ENCODE data around the gene WFDC6. TPM values are rescaled to one million over a fixed set of nuclear protein-coding genes. Genes with fewer than 3 reads are reported as not detected.

WFDC6 gene
- total RNA-seq, 1 donor from 2014 or later = not detected

DNA sequence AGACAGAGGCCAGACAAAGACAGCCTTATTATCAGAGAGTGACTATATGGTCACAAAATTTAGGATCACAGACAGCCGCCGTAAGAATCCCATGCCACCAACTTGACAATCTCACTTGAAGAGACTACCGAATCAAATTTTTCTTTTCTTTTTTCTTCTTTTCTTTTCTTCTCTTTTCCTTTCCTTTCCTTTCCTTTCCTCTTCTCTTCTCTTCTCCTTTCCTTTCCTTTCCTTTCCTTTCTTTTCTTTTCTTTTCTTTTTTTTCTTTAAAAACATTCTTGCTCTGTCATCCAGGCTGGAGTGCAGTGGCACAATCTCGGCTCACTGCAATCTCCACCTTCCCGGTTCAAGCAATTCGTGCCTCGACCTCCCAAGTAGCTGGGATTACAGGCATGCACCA lies 9.1 kb upstream of the WFDC6 start:
- Mint-ChIP-seq H3K27me3 (peaks cover 25% of the 10 kb centered on the region), H3K4me3 (no peak overlapping the region), H3K36me3 (ENCODE audit: low read depth) (no peaks in the 10 kb centered on the region), H3K9me3 (no peaks in the 10 kb centered on the region), H3K27ac (no peak overlapping the region), H3K4me1 (no peaks in the 10 kb centered on the region)
- no peak for DNase-seq
- intact Hi-C loops (cut with micrococcal nuclease) = no loop called here

DNA sequence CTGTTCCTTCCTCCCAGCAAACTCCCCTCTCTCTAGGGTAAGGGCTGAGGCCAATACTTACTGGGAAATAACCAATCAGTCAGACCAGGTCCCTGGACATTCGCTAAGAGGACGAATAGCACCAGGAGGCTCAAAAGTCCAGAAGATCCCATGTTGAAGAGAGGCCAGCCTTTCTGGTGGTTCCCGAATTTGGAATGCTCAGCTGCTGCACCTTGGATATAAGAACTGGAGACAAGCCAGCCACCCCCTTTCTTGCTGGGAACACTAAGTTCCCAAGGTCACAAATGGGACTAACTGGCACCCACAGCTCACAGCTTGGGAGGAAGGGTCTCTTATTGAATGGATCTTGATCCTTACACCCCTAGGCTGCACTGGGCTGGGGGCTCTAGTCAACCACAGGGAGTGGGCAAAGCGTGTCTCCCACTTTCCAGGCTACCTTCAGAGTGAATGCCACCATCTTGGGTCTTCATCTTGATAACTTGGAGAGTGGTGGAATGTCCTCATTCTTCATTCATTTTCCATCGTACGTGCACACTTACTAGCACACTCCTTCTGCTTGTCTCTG lies 8.0 kb upstream of the WFDC6 start, which contains the start of gene EPPIN:
Gene EPPIN, minus strand, starts transcription at position 196 of the 565 bp plus-strand sequence. Its CDS starts 44 bp downstream, at position 152.
- DNase-seq = no peak
- Mint-ChIP-seq H3K4me3 (no peak within 1 kb of the TSS), H3K9me3 (no peaks in the 10 kb centered on the region), H3K27ac (no peak within 1 kb of the TSS), H3K4me1 (no peaks in the 10 kb centered on the region), H3K27me3 (peaks cover 25% of the 10 kb centered on the region), H3K36me3 (ENCODE audit: low read depth) (no peaks in the 10 kb centered on the region)
- intact Hi-C loops (cut with micrococcal nuclease) = no loop called here

DNA sequence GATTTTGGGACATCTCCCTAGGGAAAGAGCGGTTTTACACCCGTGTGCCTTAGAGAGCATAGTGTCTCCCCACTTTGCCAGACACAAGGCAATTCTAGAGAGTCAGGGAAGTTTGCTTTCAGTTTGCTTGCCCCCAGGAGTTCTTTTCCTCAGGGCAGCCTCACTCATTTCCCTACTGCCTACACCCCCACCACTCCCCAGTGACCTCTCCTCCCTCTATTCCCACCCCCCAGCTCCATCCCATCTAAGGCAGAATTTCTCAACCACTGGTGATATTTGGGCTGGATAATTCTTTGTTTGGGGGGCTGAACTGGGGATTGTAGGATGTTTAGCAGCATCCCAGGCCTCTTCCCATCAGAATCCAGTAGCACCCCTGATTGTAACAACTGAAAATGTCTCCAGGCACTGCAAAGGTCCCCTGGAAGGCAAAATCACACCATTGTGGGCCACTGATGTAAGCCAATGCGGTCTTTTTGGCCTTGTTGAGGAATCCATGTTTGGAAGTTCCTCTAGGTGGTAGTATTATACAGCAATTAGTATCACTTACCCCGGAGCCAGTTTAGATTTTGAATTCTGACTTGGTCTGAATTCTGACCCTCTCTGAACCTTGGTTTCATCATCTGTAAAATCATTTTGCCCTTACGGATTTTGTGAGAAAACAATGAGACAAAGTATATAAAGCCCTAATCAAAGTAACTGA lies 6.6 kb upstream of the WFDC6 start:
- H3K36me3 Mint-ChIP-seq (ENCODE audit: low read depth) = no peaks in the 10 kb centered on the region
- no peaks in the 10 kb centered on the region for H3K4me1 Mint-ChIP-seq
- peaks cover 25% of the 10 kb centered on the region for H3K27me3 Mint-ChIP-seq
- intact Hi-C loops (cut with micrococcal nuclease) = loop anchor here (1.0 kb wide), 1 partner anchor 225 kb away; no protein-coding TSS in a partner anchor
- no peaks in the 10 kb centered on the region for H3K9me3 Mint-ChIP-seq
- H3K4me3 Mint-ChIP-seq = no peak overlapping the region
- H3K27ac Mint-ChIP-seq = no peak overlapping the region
- no peak for DNase-seq

DNA sequence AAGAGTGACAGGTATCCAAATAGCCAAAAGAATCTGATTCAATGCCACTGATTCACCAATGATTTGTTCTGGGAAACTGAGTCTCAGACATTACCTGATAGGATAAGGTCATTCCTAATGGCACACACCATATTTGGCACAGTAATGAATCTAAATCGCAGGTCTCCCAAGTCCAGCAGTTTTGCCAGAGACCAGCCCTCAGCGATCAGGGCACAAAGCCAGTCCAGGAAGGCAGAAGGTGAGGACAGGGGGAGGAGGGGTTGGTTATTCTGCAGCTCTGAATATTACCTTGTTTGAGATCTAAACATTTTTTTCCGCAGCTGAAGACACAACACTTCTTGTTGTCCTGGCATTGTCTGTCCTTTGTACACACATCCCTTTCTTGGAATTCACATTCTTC lies 6.1 kb upstream of the WFDC6 start:
- intact Hi-C loops (cut with micrococcal nuclease) = no loop called here
- Mint-ChIP-seq H3K4me1 (no peaks in the 10 kb centered on the region), H3K4me3 (no peak overlapping the region), H3K36me3 (ENCODE audit: low read depth) (no peaks in the 10 kb centered on the region), H3K9me3 (no peaks in the 10 kb centered on the region), H3K27me3 (peaks cover 24% of the 10 kb centered on the region), H3K27ac (no peak overlapping the region)
- no peak for DNase-seq

DNA sequence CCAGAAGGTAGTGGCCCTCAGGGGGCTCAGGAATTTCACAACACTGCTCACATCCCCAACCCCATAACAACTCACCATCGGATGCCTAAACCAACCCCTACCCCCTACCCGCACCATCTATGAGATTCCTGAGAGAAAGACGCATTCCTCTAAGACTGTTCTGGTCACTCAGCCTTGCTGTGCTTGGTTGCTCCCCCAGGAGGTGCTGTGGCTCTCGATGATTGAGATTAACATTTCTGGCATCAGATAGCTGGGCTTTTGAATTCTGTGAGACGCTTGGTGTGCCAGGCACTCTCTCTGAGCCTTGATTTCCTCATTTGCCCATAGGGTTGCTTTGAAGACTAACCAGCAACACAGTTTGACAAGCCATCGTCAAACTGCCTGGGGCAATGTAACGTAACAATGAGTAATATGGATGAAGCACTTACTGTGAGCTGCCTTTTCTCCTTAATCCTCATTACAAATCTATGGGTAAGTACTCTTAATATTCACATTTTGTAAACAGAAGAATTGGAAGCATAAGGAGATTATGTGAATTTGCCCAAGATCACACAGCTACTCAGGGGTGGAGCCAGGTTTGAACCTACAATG lies 978 bp downstream of the WFDC6 start:
- no peaks in the 10 kb centered on the region for H3K4me1 Mint-ChIP-seq
- H3K27me3 Mint-ChIP-seq = peaks cover 5% of the 10 kb centered on the region
- no peaks in the 10 kb centered on the region for H3K36me3 Mint-ChIP-seq (ENCODE audit: low read depth)
- no peak overlapping the region for H3K27ac Mint-ChIP-seq
- H3K4me3 Mint-ChIP-seq = no peak overlapping the region
- no peaks in the 10 kb centered on the region for H3K9me3 Mint-ChIP-seq
- intact Hi-C loops (cut with micrococcal nuclease) = no loop called here
- DNase-seq = no peak

DNA sequence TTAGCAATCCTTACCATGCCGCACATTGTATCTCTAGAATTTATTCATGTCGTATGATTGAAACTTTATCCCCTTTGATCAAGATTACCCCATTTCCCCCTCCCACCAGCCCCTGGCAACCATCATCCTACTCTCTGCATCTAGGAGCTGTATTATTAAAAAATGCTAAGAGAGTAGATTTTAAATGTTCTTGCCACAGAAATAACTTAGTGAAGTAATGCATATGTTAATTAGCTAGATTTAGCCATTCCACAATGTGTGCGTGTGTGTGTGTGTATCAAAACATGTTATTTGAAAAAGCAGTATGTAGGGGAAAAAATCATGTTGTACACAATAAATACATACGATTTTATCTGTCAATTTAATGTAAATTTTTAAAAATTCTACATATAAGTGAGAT lies 12.0 kb downstream of the WFDC6 start:
- Mint-ChIP-seq H3K27ac (no peak overlapping the region), H3K36me3 (ENCODE audit: low read depth) (no peaks in the 10 kb centered on the region), H3K4me3 (no peak overlapping the region), H3K9me3 (no peaks in the 10 kb centered on the region), H3K4me1 (no peaks in the 10 kb centered on the region), H3K27me3 (peaks cover 29% of the 10 kb centered on the region)
- intact Hi-C loops (cut with micrococcal nuclease) = no loop called here
- no peak for DNase-seq

DNA sequence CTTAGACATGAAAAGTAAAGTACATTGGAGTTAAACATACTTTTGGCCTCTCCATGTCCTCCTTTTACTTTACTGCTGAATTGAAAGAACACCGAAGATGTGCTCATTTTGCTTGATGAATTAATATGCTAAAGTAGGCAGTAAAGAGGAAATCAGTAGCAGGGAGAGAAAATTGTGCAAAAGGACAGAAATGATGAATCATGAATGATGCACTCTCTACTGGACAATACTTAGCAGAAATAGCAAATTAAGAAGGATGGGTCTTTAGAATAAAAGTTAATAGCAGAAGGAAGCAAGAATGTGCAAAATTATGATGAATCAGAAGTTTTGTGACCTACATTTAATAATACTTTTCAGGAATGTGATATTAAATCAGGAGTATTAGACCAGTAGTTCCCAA lies 15.5 kb downstream of the WFDC6 start:
- no peaks in the 10 kb centered on the region for H3K9me3 Mint-ChIP-seq
- H3K4me3 Mint-ChIP-seq = no peak overlapping the region
- H3K4me1 Mint-ChIP-seq = no peaks in the 10 kb centered on the region
- H3K27me3 Mint-ChIP-seq = peaks cover 31% of the 10 kb centered on the region
- H3K36me3 Mint-ChIP-seq (ENCODE audit: low read depth) = no peaks in the 10 kb centered on the region
- intact Hi-C loops (cut with micrococcal nuclease) = no loop called here
- DNase-seq = no peak
- H3K27ac Mint-ChIP-seq = no peak overlapping the region

DNA sequence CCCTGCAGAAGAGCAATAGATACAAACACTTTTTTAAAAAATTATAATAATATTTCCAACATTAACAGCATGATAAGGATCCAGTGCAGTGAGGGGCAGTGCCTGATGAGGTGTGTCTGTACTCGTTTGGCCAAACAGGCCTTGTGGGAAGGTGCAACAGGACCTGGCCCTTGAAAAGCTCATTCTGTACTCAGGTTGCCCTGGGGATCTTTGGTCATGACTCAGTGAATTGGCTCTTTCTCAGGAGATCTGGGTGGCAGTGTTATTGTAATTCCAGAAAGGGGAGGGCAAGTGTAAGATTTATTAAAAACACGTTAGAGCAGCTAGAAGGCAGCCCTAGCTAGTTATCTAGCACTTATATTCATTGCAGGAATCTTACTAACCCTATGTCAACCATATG lies 21.0 kb downstream of the WFDC6 start:
- intact Hi-C loops (cut with micrococcal nuclease) = no loop called here
- H3K27ac Mint-ChIP-seq = no peak overlapping the region
- H3K36me3 Mint-ChIP-seq (ENCODE audit: low read depth) = no peaks in the 10 kb centered on the region
- no peak overlapping the region for H3K4me3 Mint-ChIP-seq
- DNase-seq = no peak
- no peaks in the 10 kb centered on the region for H3K9me3 Mint-ChIP-seq
- H3K4me1 Mint-ChIP-seq = no peaks in the 10 kb centered on the region
- H3K27me3 Mint-ChIP-seq = peaks cover 19% of the 10 kb centered on the region

DNA sequence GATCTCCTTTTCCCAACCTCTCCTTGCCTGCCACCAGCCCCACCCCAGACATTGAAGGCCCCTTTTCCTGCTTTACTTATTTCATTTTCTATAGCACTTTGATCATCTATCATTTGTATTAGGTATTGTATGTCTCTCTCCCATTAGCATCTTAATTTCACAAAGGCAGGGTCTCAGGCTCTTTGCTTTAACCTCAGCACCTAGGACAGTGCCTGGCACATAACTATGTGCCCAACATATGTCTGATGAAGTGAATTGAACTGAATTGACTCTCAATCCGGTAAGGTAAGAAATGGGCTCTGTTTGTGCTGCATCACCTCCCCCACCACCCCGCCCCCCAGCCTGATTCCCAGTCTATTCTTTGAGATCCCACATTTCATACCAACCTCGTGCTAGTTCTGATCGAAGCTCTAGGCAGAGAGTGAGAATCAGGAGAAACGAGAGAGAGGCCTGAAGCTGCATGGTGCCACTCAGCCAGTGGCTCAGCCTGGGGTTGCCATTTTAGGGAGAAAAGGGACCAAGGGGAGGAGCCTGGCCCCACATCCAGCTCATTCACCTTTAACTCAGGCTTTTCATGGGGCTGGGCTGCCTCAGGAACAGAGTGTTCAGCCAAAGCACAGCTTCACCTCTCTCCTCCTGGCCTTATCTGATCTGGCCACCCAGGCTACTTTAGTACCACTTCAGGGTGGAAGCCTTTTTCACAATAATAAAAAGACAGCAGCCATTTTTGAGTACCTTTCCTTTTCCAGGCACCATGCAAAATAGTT lies 24.0 kb downstream of the WFDC6 start, which contains the start of gene SPINT3:
Gene SPINT3, minus strand, starts transcription at position 476 of the 767 bp plus-strand sequence. Its CDS starts 14 bp downstream, at position 462.
- Mint-ChIP-seq H3K4me1 (no peaks in the 10 kb centered on the region), H3K27me3 (peaks cover 16% of the 10 kb centered on the region), H3K36me3 (ENCODE audit: low read depth) (no peaks in the 10 kb centered on the region), H3K27ac (no peak within 1 kb of the TSS), H3K4me3 (no peak within 1 kb of the TSS), H3K9me3 (no peaks in the 10 kb centered on the region)
- intact Hi-C loops (cut with micrococcal nuclease) = no loop called here
- no peak for DNase-seq

DNA sequence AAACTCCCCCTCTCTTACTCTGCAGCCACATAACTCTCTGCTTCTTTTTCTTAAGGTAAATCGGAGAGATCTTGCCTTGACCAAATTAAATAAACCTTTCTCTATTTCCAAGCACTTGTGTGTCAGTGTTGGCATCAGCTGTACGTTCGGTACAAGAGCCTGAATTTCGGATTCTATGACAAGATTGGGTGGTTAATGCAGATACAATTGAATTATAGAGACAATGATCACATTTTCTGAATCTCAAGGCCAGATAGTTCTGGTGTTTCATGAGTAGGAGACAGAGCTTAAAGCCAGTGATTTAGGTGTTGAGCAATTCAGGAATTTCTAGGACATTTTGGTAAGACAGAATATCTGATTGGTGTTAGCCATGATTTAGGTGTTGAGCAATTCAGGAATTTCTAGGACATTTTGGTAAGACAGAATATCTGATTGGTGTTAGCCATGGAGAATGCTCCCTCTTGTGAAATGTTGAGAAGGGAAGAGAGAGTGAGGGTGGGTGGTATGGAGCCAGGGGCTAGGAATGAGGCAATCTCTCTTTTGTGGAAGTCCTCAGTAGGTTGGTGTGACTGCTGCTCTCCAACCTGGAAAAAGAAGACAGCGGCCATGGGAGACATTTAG lies 28.9 kb downstream of the WFDC6 start:
- intact Hi-C loops (cut with micrococcal nuclease) = no loop called here
- Mint-ChIP-seq H3K4me3 (no peak overlapping the region), H3K9me3 (no peaks in the 10 kb centered on the region), H3K27me3 (peaks cover 22% of the 10 kb centered on the region), H3K27ac (no peak overlapping the region), H3K4me1 (peaks cover 9% of the 10 kb centered on the region), H3K36me3 (ENCODE audit: low read depth) (no peaks in the 10 kb centered on the region)
- no peak for DNase-seq

DNA sequence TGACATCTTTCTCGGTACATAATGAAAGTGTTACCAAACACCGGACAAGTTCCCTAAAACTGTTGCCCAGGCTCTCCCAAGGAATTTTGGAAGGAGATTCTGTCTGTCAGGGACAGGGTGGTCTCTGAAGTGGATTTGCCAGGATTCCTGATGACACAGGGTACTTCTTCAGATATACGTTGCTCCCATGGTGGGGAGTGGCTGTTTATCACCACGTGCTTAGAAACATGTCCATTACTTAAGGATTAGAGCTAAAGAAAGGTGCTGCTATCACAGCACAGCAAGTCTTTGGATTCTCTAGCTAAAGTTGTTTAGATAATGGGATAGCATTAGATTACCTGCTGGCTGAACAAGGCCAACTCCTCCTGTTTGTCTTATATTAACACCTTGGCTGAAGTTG lies 30.2 kb downstream of the WFDC6 start:
- intact Hi-C loops (cut with micrococcal nuclease) = no loop called here
- H3K9me3 Mint-ChIP-seq = no peaks in the 10 kb centered on the region
- no peak overlapping the region for H3K4me3 Mint-ChIP-seq
- H3K27ac Mint-ChIP-seq = no peak overlapping the region
- H3K4me1 Mint-ChIP-seq = peaks cover 9% of the 10 kb centered on the region
- DNase-seq = no peak
- H3K27me3 Mint-ChIP-seq = peaks cover 22% of the 10 kb centered on the region
- H3K36me3 Mint-ChIP-seq (ENCODE audit: low read depth) = no peaks in the 10 kb centered on the region

DNA sequence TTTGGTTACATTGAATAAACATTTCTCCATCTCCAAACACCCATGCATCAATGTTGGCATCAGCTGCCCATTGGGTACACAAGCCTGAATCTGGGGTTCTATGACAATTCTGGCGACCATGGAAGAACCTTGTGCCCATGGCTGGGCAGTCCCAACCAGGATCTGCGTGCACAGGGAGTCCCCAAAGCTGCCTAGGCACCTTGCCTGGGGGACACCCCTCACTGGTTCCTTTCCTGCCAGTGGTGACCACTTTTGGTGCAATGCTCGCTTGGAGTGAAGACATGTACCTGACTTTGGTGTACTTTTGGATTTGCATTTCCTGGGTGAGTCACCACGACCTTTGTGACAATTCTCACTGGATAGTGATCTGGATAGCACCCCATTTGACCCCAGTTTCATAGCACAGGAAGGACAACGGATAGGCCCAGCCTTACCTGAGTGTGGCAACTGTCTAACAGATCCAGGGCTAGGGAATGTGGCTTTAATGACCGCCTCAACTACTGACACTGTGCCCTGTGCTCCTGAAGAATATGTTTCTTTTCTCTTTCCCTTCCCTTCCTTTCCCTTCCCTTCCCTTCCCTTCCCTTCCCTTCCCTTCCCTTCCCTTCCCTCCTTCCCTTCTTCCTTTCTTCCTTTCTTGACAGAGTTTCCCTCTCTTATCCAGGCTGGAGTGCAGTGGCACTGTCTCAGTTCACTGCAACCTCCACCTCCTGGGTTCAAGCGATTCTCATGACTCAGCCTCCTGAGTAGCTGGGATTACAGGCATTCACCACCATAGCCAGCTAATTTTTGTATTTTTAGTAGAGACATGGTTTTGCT lies 31.0 kb downstream of the WFDC6 start:
- H3K4me3 Mint-ChIP-seq = peak overlapping the region; percentile 23
- H3K27ac Mint-ChIP-seq = no peak overlapping the region
- no peak for DNase-seq
- intact Hi-C loops (cut with micrococcal nuclease) = no loop called here
- no peaks in the 10 kb centered on the region for H3K36me3 Mint-ChIP-seq (ENCODE audit: low read depth)
- H3K4me1 Mint-ChIP-seq = peaks cover 9% of the 10 kb centered on the region
- peaks cover 24% of the 10 kb centered on the region for H3K27me3 Mint-ChIP-seq
- H3K9me3 Mint-ChIP-seq = no peaks in the 10 kb centered on the region

Data from activated CD4-positive, alpha-beta T cell treated with anti-CD3 and anti-CD28 coated beads, Interleukin-2, amount 10 ng/mL, durations not matched to agents 24 days and 14 days (primary cell).